HFF-Myc (cell line): ENCODE results near the gene ALKBH5.

Experiments
- DNase-seq: peaks from one replicate; pipeline ENCODE4 v3.0.0-alpha.2; 2011; ENCODE audit warnings: low read depth; ENCODE audit errors: extremely low read depth
- H3K4me3 ChIP-seq: replicated peaks from 2 replicates; pipeline ENCODE4 v1.5.1; 2011; ENCODE audit warnings: low read depth, mild to moderate bottlenecking, control low read depth, low read length
- TF ChIP-seq, protein P1 (sequence below): IDR thresholded peaks from 2 replicates; pipeline ENCODE4 v1.5.1; 2012; ENCODE audit warnings: mild to moderate bottlenecking, low read depth, low read length, control low read depth; ENCODE audit errors: missing control alignments

Gene ALKBH5

DNA sequence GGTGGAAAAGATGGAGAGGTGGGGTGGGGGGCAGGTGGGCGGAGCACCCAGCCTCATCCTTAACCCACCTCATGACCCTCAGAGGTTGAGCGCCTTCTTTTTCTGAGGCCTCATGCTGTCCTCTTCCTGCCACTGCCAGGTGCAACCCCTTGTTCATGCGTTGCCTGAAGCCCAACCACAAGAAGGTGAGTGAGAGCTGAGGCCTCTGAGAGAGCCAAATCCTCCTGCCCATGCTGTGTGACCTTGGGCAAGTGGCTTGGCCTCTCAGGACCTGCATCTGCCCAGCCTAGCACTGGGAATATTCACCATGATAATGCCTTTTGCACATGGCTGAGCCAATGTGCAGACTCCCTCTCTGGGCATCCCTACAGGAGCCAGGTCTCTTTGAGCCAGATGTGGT, 43.0 kb upstream of the ALKBH5 start:
- H3K4me3 ChIP-seq, result no peak overlapping the region
- TF ChIP-seq, protein P1, sequence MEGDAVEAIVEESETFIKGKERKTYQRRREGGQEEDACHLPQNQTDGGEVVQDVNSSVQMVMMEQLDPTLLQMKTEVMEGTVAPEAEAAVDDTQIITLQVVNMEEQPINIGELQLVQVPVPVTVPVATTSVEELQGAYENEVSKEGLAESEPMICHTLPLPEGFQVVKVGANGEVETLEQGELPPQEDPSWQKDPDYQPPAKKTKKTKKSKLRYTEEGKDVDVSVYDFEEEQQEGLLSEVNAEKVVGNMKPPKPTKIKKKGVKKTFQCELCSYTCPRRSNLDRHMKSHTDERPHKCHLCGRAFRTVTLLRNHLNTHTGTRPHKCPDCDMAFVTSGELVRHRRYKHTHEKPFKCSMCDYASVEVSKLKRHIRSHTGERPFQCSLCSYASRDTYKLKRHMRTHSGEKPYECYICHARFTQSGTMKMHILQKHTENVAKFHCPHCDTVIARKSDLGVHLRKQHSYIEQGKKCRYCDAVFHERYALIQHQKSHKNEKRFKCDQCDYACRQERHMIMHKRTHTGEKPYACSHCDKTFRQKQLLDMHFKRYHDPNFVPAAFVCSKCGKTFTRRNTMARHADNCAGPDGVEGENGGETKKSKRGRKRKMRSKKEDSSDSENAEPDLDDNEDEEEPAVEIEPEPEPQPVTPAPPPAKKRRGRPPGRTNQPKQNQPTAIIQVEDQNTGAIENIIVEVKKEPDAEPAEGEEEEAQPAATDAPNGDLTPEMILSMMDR, result no peak
- no peak for DNase-seq

DNA sequence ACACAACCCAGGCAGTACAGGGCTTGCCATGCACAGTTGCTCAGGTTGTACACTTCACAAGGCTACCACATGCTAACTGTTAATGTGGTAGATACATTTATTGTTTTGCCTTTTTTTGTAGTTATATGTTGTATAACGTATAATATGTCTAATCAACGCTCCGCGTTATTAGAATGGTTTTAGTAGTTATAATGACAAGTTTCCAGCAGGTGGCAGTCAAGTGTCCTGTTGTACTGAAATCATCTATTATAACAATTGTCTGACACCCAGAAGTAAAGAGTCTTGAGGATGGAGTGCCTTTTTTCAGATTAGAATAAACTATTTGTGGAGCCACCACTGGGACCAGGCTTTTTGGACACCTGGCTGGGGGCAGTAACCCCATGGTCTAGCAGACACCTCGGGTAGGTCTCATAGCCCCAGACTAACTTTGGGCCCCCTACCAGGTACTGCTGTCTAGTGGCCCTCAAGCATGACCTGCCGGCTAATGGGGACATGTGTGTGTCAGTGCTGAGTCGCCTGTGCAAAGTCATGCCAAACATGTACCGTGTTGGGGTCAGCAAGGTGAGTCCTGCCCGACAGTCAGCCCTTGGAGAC, 42.3 kb upstream of the ALKBH5 start:
- TF ChIP-seq, protein P1, result peak; percentile 51
- H3K4me3 ChIP-seq, result no peak overlapping the region
- DNase-seq, result peak; percentile 29

DNA sequence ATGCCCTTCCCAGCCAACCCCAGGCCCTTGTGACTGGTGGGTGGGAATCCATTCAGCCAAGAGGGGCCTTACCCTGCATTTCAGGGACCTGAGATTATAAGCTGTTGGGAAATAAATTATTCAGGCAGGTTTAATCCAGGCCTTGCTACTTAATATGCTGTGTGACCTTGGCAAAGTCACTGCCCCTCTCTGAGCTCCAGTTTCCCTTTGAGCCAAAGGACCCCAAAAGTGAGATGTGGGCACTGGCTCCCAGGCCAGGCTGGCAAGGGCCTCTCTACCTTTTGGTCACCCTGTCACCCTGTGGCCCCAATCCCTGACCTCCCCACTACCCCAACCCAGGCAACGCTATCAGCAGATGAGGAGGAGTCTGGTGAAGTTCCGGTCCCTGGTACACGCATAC, 41.2 kb upstream of the ALKBH5 start:
- TF ChIP-seq, protein P1, result no peak
- no peak overlapping the region for H3K4me3 ChIP-seq

DNA sequence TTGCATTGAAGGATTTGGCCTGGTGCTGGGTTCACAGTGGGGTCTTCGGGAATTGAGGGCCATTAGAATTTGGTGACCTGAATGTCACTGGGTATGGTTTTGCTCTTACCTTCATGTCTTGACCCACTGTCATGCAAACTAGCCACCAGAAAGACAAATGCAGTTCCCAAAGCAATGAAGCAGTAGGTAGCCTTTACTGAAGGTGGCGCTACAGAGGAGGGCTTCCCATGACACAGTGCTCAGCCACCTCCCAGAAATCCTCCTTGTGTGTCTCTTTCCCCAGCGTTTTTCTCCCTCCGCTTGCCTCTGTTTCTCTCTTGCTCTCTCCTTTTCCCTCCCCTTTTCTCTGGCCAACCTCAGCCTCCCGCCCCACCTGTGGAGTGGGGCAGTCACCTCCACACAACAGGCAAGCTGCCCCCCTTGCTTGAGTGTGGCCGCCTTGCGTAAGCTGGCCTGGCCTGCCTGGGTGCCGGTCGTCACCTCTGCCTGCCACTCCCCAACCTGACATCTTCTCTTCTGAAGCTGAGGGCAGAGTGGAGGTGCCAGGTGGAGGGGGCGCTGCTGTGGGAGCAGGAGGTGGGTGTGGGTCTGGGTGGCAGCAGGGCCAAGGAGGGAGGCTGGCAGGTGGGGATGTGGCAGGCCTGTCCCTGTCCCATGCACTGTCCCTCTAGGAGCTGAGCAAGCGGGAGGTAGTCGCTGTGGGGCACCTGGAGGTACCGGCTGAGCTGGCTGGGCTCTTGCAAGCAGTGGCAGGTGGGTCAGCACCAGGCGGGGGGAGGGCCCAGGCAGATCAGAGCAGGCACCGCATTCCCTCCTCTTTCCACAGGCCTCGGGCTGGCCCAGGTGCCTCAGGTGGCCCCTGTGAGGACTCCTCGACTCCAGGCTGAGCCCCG, 40.3 kb upstream of the ALKBH5 start:
- TF ChIP-seq, protein P1, result peak; percentile 49
- H3K4me3 ChIP-seq, result no peak overlapping the region
- DNase-seq, result no peak

More for the DNA sequence above, 41.2 kb upstream of the ALKBH5 start:
- no peak for DNase-seq

DNA sequence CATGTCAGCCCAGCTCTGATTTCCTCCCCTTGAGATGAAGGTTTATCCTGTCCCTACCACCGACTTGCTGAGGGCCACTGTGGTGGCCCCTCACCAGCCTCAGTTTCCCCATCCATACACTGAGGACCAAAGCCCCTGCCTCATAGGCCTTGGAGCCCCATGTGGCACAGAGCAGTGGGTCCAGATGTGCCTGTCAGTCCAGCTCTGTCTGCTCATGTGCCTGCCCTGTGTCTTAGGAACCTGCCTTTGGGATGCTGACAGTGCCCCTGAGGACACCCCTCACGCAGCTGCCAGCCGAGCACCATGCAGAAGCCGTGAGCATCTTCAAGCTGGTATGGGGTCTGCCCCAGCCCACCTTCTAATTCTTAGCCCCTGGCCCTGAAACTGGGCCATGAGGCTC, 39.4 kb upstream of the ALKBH5 start:
- no peak for DNase-seq
- H3K4me3 ChIP-seq, result no peak overlapping the region
- TF ChIP-seq, protein P1, result no peak

DNA sequence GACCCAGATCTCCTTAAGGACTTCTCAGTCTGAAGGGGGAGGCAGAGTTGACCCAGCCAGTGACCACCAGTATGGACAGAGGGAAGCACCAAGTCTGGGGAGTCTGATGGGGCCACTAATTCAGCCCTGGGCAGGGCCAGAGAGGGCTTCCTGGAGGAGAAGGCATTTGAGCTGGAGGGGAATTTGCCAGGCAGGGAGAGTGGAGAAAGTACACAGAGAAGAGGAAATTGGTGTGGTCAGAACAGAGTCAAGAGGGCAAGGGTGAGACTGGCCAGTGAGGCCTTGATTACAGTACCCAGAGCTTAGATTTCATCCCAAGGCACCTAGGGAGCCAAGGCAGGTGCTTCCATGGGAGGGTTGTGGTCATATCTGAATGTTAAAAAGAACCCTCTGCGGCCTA, 38.8 kb upstream of the ALKBH5 start:
- no peak for DNase-seq
- TF ChIP-seq, protein P1, result no peak
- no peak overlapping the region for H3K4me3 ChIP-seq
